Neural cell (in vitro differentiated cells): Measurements from ENCODE around the gene ABI2. TPM values are rescaled to one million over a fixed set of nuclear protein-coding genes. Genes with fewer than 3 reads are reported as not detected.

Experiments
- H2AFZ ChIP-seq: fragments of 200-600, 300-800 bp; sonication (generic), shearing (Covaris generic); 2 replicates; pipeline ENCODE4 v1.6.0; 2014; ENCODE audit warnings: low read depth, mild to moderate bottlenecking, antibody characterized with exemption, low read length, moderate library complexity
- H3F3A ChIP-seq: fragments of 200-600 bp; shearing (Covaris generic); 2 replicates; pipeline ENCODE4 v1.6.1; 2016; ENCODE audit warnings: mild to moderate bottlenecking, moderate library complexity, mixed read lengths, antibody characterized with exemption, low read length; ENCODE audit not compliant: insufficient read depth, poor library complexity, severe bottlenecking
- H3K27ac ChIP-seq: fragments of 200-600, 300-800 bp; sonication (generic), shearing (Covaris generic); 2 replicates; pipeline ENCODE4 v1.5.1; 2014; ENCODE audit warnings: mild to moderate bottlenecking, low read length, moderate library complexity
- H3K27me3 ChIP-seq: fragments of 300-800, 200-600 bp; sonication (generic), shearing (Covaris generic); 2 replicates; pipeline ENCODE4 v1.6.0; 2014; ENCODE audit warnings: mild to moderate bottlenecking, low read depth, low read length, moderate library complexity; ENCODE audit not compliant: insufficient read depth
- H3K36me3 ChIP-seq: fragments of 300-800, 200-600 bp; sonication (generic), shearing (Covaris generic); 2 replicates; pipeline ENCODE4 v1.5.1; 2014; ENCODE audit warnings: mild to moderate bottlenecking, antibody characterized with exemption, low read length, moderate library complexity; ENCODE audit not compliant: insufficient read depth
- H3K4me2 ChIP-seq: fragments of 300-800, 200-600 bp; sonication (generic), shearing (Covaris generic); 2 replicates; pipeline ENCODE4 v1.6.0; 2014; ENCODE audit warnings: mild to moderate bottlenecking, low read length
- H3K4me3 ChIP-seq: fragments of 300-800, 200-600 bp; sonication (generic), shearing (Covaris generic); 2 replicates; pipeline ENCODE4 v1.5.1; 2014; ENCODE audit warnings: mild to moderate bottlenecking, low read length, moderate library complexity
- H3K79me2 ChIP-seq: fragments of 200-600 bp; shearing (Covaris generic); replicated peaks from 2 replicates; pipeline ENCODE4 v1.6.0; 2014; ENCODE audit warnings: mild to moderate bottlenecking, low read length, moderate library complexity; ENCODE audit not compliant: insufficient read depth
- H3K9ac ChIP-seq: fragments of 300-800, 200-600 bp; sonication (generic), shearing (Covaris generic); 2 replicates; pipeline ENCODE4 v1.6.1; 2016; ENCODE audit warnings: mild to moderate bottlenecking, low read length, mixed read lengths
- H3K9me2 ChIP-seq: fragments of 200-600 bp; shearing (Covaris generic); 2 replicates; pipeline ENCODE4 v1.6.1; 2016; ENCODE audit warnings: mild to moderate bottlenecking, low read length, mixed read lengths; ENCODE audit not compliant: insufficient read depth
- H3K9me3 ChIP-seq: fragments of 200-600, 300-800 bp; sonication (generic), shearing (Covaris generic); 2 replicates; pipeline ENCODE4 v1.6.1; 2016; ENCODE audit warnings: mild to moderate bottlenecking, mixed run types, low read length, moderate library complexity, mixed read lengths
- H4K20me1 ChIP-seq: fragments of 200-600 bp; shearing (Covaris generic); 2 replicates; pipeline ENCODE4 v1.6.1; 2016; ENCODE audit warnings: mild to moderate bottlenecking, mixed run types; ENCODE audit not compliant: insufficient read depth
- EP300 ChIP-seq: fragments of 450-650 bp; conservative IDR thresholded peaks from 2 replicates; pipeline ENCODE4 v1.6.1; 2014; ENCODE audit warnings: antibody characterized with exemption, mild to moderate bottlenecking, moderate library complexity; ENCODE audit not compliant: poor library complexity, severe bottlenecking
- EZH2 ChIP-seq: fragments of 200-600, 300-800 bp; shearing (Covaris generic), sonication (generic); IDR thresholded peaks from 2 replicates; pipeline ENCODE4 v1.6.1; 2014; ENCODE audit warnings: antibody characterized with exemption, low read length, borderline replicate concordance, mild to moderate bottlenecking; ENCODE audit not compliant: insufficient read depth, poor library complexity, severe bottlenecking
- MXI1 ChIP-seq: fragments of 450-650 bp; conservative IDR thresholded peaks from 2 replicates; pipeline ENCODE4 v1.6.1; 2014; ENCODE audit warnings: antibody characterized with exemption, mild to moderate bottlenecking; ENCODE audit not compliant: poor library complexity, severe bottlenecking
- POLR2AphosphoS5 ChIP-seq: IDR thresholded peaks from 2 replicates; pipeline ENCODE4 v1.6.1; 2012
- RAD21 ChIP-seq: fragments of 450-650 bp; conservative IDR thresholded peaks from 2 replicates; pipeline ENCODE4 v1.6.1; 2014; ENCODE audit warnings: antibody characterized with exemption, mild to moderate bottlenecking, moderate library complexity
- SMC3 ChIP-seq: fragments of 450-650 bp; conservative IDR thresholded peaks from 2 replicates; pipeline ENCODE4 v1.6.1; 2014; ENCODE audit warnings: antibody characterized with exemption, mild to moderate bottlenecking, moderate library complexity; ENCODE audit not compliant: poor library complexity
- TAF1 ChIP-seq: IDR thresholded peaks from 2 replicates; pipeline ENCODE4 v1.6.1; 2012; ENCODE audit warnings: low read depth
- polyA plus RNA-seq: library from polyadenylated mRNA; depleted of rRNA; stranded (reverse); fragments of >200 nt; gene quantifications from 2 replicates; pipeline ENCODE4 v1.2.3, GENCODE V29; 2014
- TF ChIP-seq, protein P1 (sequence below): IDR thresholded peaks from 2 replicates; pipeline ENCODE4 v1.6.1; 2012; ENCODE audit warnings: borderline replicate concordance
- TF ChIP-seq, protein P2 (sequence below): fragments of 450-650 bp; IDR thresholded peaks from 2 replicates; pipeline ENCODE4 v1.5.1; 2014; ENCODE audit warnings: antibody characterized with exemption, mild to moderate bottlenecking, moderate library complexity; ENCODE audit not compliant: poor library complexity, severe bottlenecking

ABI2 gene
- polyA plus RNA-seq, 1 donor from 2014 or later: 128 TPM

DNA sequence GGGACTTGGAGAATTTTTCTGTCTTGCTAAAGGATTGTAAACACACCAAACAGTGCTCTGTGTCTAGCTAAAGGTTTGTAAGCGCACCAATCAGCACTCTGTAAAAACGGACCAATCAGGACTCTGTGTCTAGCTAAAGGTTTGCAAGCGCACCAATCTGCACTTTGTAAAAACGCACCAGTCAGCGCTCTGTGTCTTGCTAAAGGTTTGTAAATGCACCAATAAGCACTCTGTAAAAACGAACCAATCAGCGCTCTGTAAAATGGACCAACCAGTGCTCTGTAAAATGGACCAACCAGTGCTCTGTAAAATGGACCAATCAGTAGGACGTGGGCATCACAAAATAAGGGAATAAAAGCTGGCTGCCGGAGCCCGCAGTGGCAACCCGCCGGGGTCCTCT, 16.5 kb downstream of the ABI2 start:
- H3K9me2 ChIP-seq: no peaks in the 10 kb centered on the region
- H3K79me2 ChIP-seq: peaks cover 83% of the 10 kb centered on the region
- H3K36me3 ChIP-seq: no peaks in the 10 kb centered on the region
- no peak for TF ChIP-seq POLR2AphosphoS5
- TF ChIP-seq, protein P1, sequence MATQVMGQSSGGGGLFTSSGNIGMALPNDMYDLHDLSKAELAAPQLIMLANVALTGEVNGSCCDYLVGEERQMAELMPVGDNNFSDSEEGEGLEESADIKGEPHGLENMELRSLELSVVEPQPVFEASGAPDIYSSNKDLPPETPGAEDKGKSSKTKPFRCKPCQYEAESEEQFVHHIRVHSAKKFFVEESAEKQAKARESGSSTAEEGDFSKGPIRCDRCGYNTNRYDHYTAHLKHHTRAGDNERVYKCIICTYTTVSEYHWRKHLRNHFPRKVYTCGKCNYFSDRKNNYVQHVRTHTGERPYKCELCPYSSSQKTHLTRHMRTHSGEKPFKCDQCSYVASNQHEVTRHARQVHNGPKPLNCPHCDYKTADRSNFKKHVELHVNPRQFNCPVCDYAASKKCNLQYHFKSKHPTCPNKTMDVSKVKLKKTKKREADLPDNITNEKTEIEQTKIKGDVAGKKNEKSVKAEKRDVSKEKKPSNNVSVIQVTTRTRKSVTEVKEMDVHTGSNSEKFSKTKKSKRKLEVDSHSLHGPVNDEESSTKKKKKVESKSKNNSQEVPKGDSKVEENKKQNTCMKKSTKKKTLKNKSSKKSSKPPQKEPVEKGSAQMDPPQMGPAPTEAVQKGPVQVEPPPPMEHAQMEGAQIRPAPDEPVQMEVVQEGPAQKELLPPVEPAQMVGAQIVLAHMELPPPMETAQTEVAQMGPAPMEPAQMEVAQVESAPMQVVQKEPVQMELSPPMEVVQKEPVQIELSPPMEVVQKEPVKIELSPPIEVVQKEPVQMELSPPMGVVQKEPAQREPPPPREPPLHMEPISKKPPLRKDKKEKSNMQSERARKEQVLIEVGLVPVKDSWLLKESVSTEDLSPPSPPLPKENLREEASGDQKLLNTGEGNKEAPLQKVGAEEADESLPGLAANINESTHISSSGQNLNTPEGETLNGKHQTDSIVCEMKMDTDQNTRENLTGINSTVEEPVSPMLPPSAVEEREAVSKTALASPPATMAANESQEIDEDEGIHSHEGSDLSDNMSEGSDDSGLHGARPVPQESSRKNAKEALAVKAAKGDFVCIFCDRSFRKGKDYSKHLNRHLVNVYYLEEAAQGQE: no peak
- no peak for TF ChIP-seq TAF1
- no peak for TF ChIP-seq EP300
- no peak for TF ChIP-seq MXI1
- no peak for TF ChIP-seq RAD21
- no peak for TF ChIP-seq EZH2
- TF ChIP-seq SMC3: no peak
- TF ChIP-seq, protein P2, sequence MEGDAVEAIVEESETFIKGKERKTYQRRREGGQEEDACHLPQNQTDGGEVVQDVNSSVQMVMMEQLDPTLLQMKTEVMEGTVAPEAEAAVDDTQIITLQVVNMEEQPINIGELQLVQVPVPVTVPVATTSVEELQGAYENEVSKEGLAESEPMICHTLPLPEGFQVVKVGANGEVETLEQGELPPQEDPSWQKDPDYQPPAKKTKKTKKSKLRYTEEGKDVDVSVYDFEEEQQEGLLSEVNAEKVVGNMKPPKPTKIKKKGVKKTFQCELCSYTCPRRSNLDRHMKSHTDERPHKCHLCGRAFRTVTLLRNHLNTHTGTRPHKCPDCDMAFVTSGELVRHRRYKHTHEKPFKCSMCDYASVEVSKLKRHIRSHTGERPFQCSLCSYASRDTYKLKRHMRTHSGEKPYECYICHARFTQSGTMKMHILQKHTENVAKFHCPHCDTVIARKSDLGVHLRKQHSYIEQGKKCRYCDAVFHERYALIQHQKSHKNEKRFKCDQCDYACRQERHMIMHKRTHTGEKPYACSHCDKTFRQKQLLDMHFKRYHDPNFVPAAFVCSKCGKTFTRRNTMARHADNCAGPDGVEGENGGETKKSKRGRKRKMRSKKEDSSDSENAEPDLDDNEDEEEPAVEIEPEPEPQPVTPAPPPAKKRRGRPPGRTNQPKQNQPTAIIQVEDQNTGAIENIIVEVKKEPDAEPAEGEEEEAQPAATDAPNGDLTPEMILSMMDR: no peak
- H4K20me1 ChIP-seq: no peaks in the 10 kb centered on the region
- no peak overlapping the region for H2AFZ ChIP-seq
- H3K4me2 ChIP-seq: no peak overlapping the region
- no peak overlapping the region for H3K27ac ChIP-seq
- no peaks in the 10 kb centered on the region for H3K9me3 ChIP-seq
- no peaks in the 10 kb centered on the region for H3K27me3 ChIP-seq
- H3F3A ChIP-seq: no peaks in the 10 kb centered on the region
- no peak overlapping the region for H3K4me3 ChIP-seq
- H3K9ac ChIP-seq: no peak overlapping the region

DNA sequence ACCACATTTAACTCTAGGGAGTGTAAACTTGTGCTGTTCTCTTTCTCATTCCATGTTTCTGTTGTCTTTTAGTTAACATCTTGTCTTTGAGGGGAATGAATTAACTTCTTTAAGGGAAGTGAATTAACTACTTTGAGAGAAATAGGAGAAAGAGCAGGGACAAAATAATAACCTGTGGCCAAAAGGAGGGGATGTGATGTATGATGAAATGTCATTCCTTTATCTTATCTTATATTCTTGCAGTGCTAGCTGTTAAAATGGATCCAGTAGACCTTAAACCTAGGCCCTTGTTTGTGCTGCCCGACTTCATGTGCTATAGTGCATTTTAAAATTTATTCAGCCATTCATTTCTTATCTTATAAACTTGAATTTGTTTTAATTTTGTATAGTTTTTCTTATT, 18.4 kb downstream of the ABI2 start:
- no peak overlapping the region for H3K27ac ChIP-seq
- TF ChIP-seq, protein P2: no peak
- TF ChIP-seq TAF1: no peak
- no peak for TF ChIP-seq RAD21
- no peak for TF ChIP-seq MXI1
- TF ChIP-seq EZH2: no peak
- TF ChIP-seq POLR2AphosphoS5: no peak
- TF ChIP-seq SMC3: no peak
- TF ChIP-seq, protein P1: no peak
- TF ChIP-seq EP300: no peak

More for the DNA sequence above, 18.4 kb downstream of the ABI2 start:
- Histone ChIP-seq H3K9me2 (no peaks in the 10 kb centered on the region), H3K36me3 (no peaks in the 10 kb centered on the region), H3K4me3 (no peak overlapping the region), H3K9me3 (no peaks in the 10 kb centered on the region), H3K9ac (no peak overlapping the region), H3F3A (no peaks in the 10 kb centered on the region), H2AFZ (no peak overlapping the region), H3K79me2 (peaks cover 82% of the 10 kb centered on the region), H4K20me1 (peaks cover 2% of the 10 kb centered on the region), H3K4me2 (no peak overlapping the region), H3K27me3 (no peaks in the 10 kb centered on the region)
